Measurements from ENCODE around the gene PTBP1.
A peak's percentile ranks its signal among the peaks of the same experiment; 100 is the strongest.

The PTBP1 gene

DNA sequence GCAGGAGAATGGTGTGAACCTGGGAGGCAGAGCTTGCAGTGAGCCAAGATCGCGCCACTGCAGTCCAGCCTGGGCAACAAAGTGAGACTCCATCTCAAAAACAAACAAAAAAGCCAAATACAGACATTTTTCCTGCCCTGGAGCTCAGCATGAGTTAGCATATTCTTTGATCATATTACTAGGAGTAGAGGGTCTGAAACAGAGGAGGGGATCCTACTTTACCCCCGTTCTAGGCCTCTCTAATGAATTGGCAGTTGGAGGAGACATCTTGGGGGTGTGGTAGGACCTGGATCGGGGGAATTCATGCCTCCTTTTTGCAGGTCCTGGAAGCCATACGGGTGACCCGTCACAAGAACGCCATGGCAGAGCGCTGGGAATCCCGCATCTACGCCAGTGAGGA is 34.1 kb upstream of the PTBP1 start:
- in situ Hi-C loops (cut with HindIII; ENCODE audit: low sequenced_read_pairs), result no loop called here

DNA sequence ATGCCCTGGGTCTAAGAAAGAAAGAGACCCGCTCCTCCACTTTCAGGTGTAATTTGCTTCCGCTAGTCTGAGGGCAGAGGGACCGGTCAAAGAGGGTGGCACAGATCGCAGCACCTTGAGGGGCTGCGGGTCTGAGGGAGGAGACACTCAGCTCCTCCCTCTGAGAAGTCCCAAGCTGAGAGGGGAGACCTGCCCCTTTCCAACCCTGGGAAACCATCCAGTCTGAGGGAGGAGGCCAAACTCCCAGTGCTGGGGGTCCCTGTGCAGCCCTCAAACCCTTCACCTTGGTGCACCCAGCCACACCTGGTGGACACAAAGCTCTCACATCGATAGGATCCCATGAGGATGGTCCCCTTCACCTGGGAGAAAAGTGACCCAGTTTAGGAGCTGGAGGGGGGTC is 33.4 kb upstream of the PTBP1 start:
- no peak for DNase-seq (ENCODE audit: low read depth)
- no peak overlapping the region for H3K4me3 ChIP-seq (ENCODE audit: low read depth, low read length)
- in situ Hi-C loops (cut with HindIII; ENCODE audit: low sequenced_read_pairs), result no loop called here
- TF ChIP-seq, protein P1, sequence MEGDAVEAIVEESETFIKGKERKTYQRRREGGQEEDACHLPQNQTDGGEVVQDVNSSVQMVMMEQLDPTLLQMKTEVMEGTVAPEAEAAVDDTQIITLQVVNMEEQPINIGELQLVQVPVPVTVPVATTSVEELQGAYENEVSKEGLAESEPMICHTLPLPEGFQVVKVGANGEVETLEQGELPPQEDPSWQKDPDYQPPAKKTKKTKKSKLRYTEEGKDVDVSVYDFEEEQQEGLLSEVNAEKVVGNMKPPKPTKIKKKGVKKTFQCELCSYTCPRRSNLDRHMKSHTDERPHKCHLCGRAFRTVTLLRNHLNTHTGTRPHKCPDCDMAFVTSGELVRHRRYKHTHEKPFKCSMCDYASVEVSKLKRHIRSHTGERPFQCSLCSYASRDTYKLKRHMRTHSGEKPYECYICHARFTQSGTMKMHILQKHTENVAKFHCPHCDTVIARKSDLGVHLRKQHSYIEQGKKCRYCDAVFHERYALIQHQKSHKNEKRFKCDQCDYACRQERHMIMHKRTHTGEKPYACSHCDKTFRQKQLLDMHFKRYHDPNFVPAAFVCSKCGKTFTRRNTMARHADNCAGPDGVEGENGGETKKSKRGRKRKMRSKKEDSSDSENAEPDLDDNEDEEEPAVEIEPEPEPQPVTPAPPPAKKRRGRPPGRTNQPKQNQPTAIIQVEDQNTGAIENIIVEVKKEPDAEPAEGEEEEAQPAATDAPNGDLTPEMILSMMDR (IDR thresholded peaks at IDR 0.05; ENCODE audit: low read depth, low read length, missing control alignments), result no peak

More for the DNA sequence above, 34.1 kb upstream of the PTBP1 start:
- DNase-seq (ENCODE audit: low read depth), result no peak
- TF ChIP-seq, protein P1 (IDR thresholded peaks at IDR 0.05; ENCODE audit: low read depth, low read length, missing control alignments), result no peak
- no peak overlapping the region for H3K4me3 ChIP-seq (ENCODE audit: low read depth, low read length)

- no peak overlapping the region for H3K4me3 ChIP-seq (ENCODE audit: low read depth, low read length)
- in situ Hi-C loops (cut with HindIII; ENCODE audit: low sequenced_read_pairs), result no loop called here
- DNase-seq (ENCODE audit: low read depth), result no peak
- TF ChIP-seq, protein P1 (IDR thresholded peaks at IDR 0.05; ENCODE audit: low read depth, low read length, missing control alignments), result no peak
Observed at GRCh38 chr19:764301-764700, 33.0 kb upstream of the PTBP1 start.

DNA sequence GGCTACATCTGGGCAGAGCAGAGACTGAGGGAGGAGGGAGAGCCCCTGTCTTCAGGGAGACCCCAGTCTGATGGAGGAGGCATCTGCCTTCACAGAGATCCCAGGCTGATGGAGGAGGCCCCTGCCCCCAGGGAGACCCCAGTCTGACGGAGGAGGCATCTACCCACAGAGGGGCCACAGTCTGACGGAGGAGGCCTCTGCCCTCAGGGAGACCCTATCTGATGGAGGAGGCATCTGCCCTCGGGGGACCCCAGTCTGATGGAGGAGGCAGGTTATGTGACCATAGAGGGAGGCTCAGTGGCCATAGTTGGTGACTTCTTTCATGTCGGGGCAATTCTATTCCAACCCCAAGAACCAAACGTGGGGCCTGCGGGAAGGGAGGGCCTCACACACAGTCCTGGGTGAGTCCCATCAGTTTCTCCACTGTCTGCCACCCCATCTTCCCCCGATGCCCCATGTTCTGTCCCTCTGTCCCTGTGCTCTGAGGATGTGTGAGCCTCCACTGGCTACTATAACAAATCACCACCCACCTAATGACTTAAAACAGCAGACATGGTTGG is 32.0 kb upstream of the PTBP1 start:
- TF ChIP-seq, protein P1 (IDR thresholded peaks at IDR 0.05; ENCODE audit: low read depth, low read length, missing control alignments), result no peak
- DNase-seq (ENCODE audit: low read depth), result no peak
- in situ Hi-C loops (cut with HindIII; ENCODE audit: low sequenced_read_pairs), result no loop called here
- H3K4me3 ChIP-seq (ENCODE audit: low read depth, low read length), result no peak overlapping the region

DNA sequence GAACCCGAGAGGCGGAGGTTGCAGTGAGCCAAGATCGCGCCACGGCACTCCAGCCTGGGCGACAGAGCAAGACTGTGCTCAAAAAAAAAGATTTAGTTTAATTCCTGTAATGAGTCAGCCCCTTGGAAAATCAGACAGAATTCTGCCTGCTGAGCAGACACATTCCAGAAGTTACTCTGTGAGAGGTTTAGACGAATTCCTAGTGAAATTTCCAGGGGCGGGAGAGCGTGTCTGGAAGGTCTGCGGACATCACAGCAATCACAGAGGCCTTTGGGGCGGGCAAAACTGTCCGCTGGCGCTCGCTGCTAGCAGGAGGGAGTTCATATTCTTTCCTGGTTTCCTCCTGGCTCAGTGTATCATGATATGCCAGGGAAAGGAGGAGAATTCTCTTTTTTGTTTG is 28.8 kb upstream of the PTBP1 start:
- H3K4me3 ChIP-seq (ENCODE audit: low read depth, low read length), result no peak overlapping the region
- TF ChIP-seq, protein P1 (IDR thresholded peaks at IDR 0.05; ENCODE audit: low read depth, low read length, missing control alignments), result no peak
- in situ Hi-C loops (cut with HindIII; ENCODE audit: low sequenced_read_pairs), result no loop called here
- DNase-seq (ENCODE audit: low read depth), result peak; percentile 89

- TF ChIP-seq, protein P1 (IDR thresholded peaks at IDR 0.05; ENCODE audit: low read depth, low read length, missing control alignments), result no peak
- in situ Hi-C loops (cut with HindIII; ENCODE audit: low sequenced_read_pairs), result no loop called here
- no peak for DNase-seq (ENCODE audit: low read depth)
- H3K4me3 ChIP-seq (ENCODE audit: low read depth, low read length), result no peak overlapping the region
Observed at GRCh38 chr19:769616-770015, 27.6 kb upstream of the PTBP1 start.

Data from astrocyte of the cerebellum (primary cell).